GM23248 (cell line): ENCODE measurements around the gene RXRA. TPM values are rescaled to one million over a fixed set of nuclear protein-coding genes. Genes with fewer than 3 reads are reported as not detected.

Experiments
- DNase-seq: peaks from one replicate; pipeline ENCODE4 v3.0.0-alpha.2; 2015
- H2AFZ ChIP-seq: fragments of 200-600 bp; sonication (generic); 2 replicates; pipeline ENCODE4 v1.6.1; 2016; ENCODE audit warnings: antibody characterized with exemption
- H3F3A ChIP-seq: fragments of 200-600 bp; sonication (generic); 2 replicates; pipeline ENCODE4 v1.6.1; 2016; ENCODE audit warnings: mild to moderate bottlenecking, antibody characterized with exemption, mixed run types; ENCODE audit not compliant: insufficient read depth
- H3K27ac ChIP-seq: fragments of 200-600 bp; sonication (generic); 2 replicates; pipeline ENCODE4 v1.5.1; 2016; ENCODE audit warnings: mild to moderate bottlenecking
- H3K27me3 ChIP-seq: fragments of 200-600 bp; sonication (generic); replicated peaks from 2 replicates; pipeline ENCODE4 v1.6.1; 2016; ENCODE audit warnings: mild to moderate bottlenecking; ENCODE audit not compliant: insufficient read depth
- H3K36me3 ChIP-seq: fragments of 200-600 bp; sonication (generic); 2 replicates; pipeline ENCODE4 v1.6.1; 2016; ENCODE audit warnings: low read depth, mild to moderate bottlenecking
- H3K4me1 ChIP-seq: fragments of 200-600 bp; sonication (generic); 2 replicates; pipeline ENCODE4 v1.6.1; 2016; ENCODE audit warnings: mild to moderate bottlenecking; ENCODE audit not compliant: insufficient read depth
- H3K4me2 ChIP-seq: fragments of 200-600 bp; sonication (generic); one replicate; pipeline ENCODE4 v1.6.1; 2016; ENCODE audit warnings: mild to moderate bottlenecking; ENCODE audit not compliant: unreplicated experiment
- H3K4me3 ChIP-seq: fragments of 200-600 bp; sonication (generic); 2 replicates; pipeline ENCODE4 v1.5.1; 2016; ENCODE audit warnings: mild to moderate bottlenecking
- H3K79me2 ChIP-seq: fragments of 200-600 bp; sonication (generic); 2 replicates; pipeline ENCODE4 v1.6.1; 2016; ENCODE audit warnings: mild to moderate bottlenecking; ENCODE audit not compliant: insufficient read depth
- H3K9ac ChIP-seq: fragments of 200-600 bp; sonication (generic); 2 replicates; pipeline ENCODE4 v1.6.1; 2016; ENCODE audit warnings: mild to moderate bottlenecking
- H3K9me2 ChIP-seq: fragments of 200-600 bp; sonication (generic); 2 replicates; pipeline ENCODE4 v1.6.1; 2016; ENCODE audit warnings: mixed run types, mild to moderate bottlenecking, moderate library complexity; ENCODE audit not compliant: insufficient read depth
- H3K9me3 ChIP-seq: fragments of 200-600 bp; sonication (generic); one replicate; pipeline ENCODE4 v1.6.1; 2017; ENCODE audit warnings: low read depth
- H4K20me1 ChIP-seq: fragments of 200-600 bp; sonication (generic); 2 replicates; pipeline ENCODE4 v1.6.0; 2016; ENCODE audit not compliant: insufficient read depth
- EZH2 ChIP-seq: fragments of 200-600 bp; sonication (generic); IDR thresholded peaks from 2 replicates; pipeline ENCODE4 v1.6.1; 2018; ENCODE audit warnings: antibody characterized with exemption, mild to moderate bottlenecking; ENCODE audit not compliant: insufficient read depth, poor library complexity, severe bottlenecking
- EZH2phosphoT487 ChIP-seq: fragments of 200-600 bp; sonication (generic); IDR thresholded peaks from 2 replicates; pipeline ENCODE4 v1.6.1; 2018; ENCODE audit warnings: antibody characterized with exemption, moderate library complexity, mild to moderate bottlenecking, low read depth; ENCODE audit not compliant: insufficient read depth
- WGBS, 2 experiments: methylation state at CpG; one replicate each; pipeline ENCODE4 v1.1.6; 2015 to 2017; ENCODE audit warnings: low lambda C conversion rate in 2 of 2, low coverage in 1 of 2; ENCODE audit errors: missing lambda C conversion rate in 2 of 2; 5-methylcytosine and 5-hydroxymethylcytosine counted together
- in situ Hi-C: fragments of 300-500 bp; cut with MboI; formaldehyde crosslinking; loops from 2 replicates; pipeline ENCODE4 v1.15.0; 2020
- polyA plus RNA-seq: library from polyadenylated mRNA; unstranded; fragments of >200 nt; fragmentation: Nextera tagmentation; extraction: Ambion mirVana; gene quantifications from 2 replicates; pipeline ENCODE4 v1.2.1, GENCODE V29; 2016
- total RNA-seq: library from RNA; depleted of rRNA; stranded (reverse); fragments of >200 nt; shearing (Covaris generic); gene quantifications from 2 replicates; pipeline ENCODE4 v1.2.3, GENCODE V29; 2014

The RXRA gene
- total and polyA plus RNA-seq, 2 experiments from 2014 or later = 3.9 to 34.8 TPM

DNA sequence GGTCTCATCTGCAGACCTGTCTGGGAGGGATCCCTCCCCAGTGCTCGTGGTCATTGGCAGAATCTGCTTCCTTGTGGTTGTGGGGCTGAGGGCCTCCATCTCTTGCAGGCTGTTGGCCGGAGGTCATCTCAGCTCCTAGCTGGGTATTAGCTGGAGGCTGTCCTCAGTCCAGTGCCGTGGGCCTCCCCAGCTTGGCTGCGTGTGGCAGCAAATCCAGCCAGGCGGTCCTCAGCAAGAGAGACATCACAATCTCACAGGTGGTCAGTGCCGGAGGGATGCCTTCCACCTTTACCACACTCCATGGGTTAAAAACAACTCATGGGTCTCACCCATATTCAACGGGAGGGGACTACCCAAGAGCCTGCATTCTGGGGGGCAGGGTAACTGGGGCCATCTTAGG is 155.5 kb downstream of the RXRA start:
- Histone ChIP-seq H3K36me3 (no peaks in the 10 kb centered on the region), H3K9me3 (no peaks in the 10 kb centered on the region), H2AFZ (no peak overlapping the region), H4K20me1 (no peaks in the 10 kb centered on the region), H3K27ac (no peak overlapping the region), H3F3A (no peaks in the 10 kb centered on the region), H3K4me2 (no peak overlapping the region), H3K4me1 (no peaks in the 10 kb centered on the region), H3K9ac (no peak overlapping the region), H3K27me3 (no peaks in the 10 kb centered on the region), H3K79me2 (no peaks in the 10 kb centered on the region), H3K9me2 (no peaks in the 10 kb centered on the region), H3K4me3 (no peak overlapping the region)
- in situ Hi-C loops = no loop called here
- DNase-seq = no peak
- WGBS, 2 experiments = 75 to 80% methylated on average over 7 of the region's 7 CpGs
- TF ChIP-seq EZH2 (no peak), EZH2phosphoT487 (no peak)

- no peak overlapping the region for H3K4me3 ChIP-seq
- H3K4me1 ChIP-seq = no peaks in the 10 kb centered on the region
- H3K79me2 ChIP-seq = no peaks in the 10 kb centered on the region
- in situ Hi-C loops = no loop called here
- no peaks in the 10 kb centered on the region for H3K27me3 ChIP-seq
- H3F3A ChIP-seq = no peaks in the 10 kb centered on the region
- H3K36me3 ChIP-seq = no peaks in the 10 kb centered on the region
- TF ChIP-seq EZH2 = no peak
- no peak for TF ChIP-seq EZH2phosphoT487
- H3K9me2 ChIP-seq = no peaks in the 10 kb centered on the region
- no peak overlapping the region for H2AFZ ChIP-seq
- no peaks in the 10 kb centered on the region for H4K20me1 ChIP-seq
- no peak for DNase-seq
- 89 to 90% methylated on average over 10 of the region's 10 CpGs for WGBS, 2 experiments
- no peak overlapping the region for H3K4me2 ChIP-seq
- no peak overlapping the region for H3K27ac ChIP-seq
- no peaks in the 10 kb centered on the region for H3K9me3 ChIP-seq
- no peak overlapping the region for H3K9ac ChIP-seq
Observed at GRCh38 chr9:134482226-134482625, 156.0 kb downstream of the RXRA start.

- 81 to 89% methylated on average over 24 of the region's 24 CpGs for WGBS, 2 experiments
- Histone ChIP-seq H3K9me2 (no peaks in the 10 kb centered on the region), H3K79me2 (no peaks in the 10 kb centered on the region)
Observed at GRCh38 chr9:134483361-134484184, 157.3 kb downstream of the RXRA start.

GRCh38 chr9:134484479-134484878 is 158.2 kb downstream of the RXRA start:
- no peak overlapping the region for H3K4me2 ChIP-seq
- H3K27ac ChIP-seq = no peak overlapping the region
- H3K27me3 ChIP-seq = no peaks in the 10 kb centered on the region
- TF ChIP-seq EZH2 (no peak), EZH2phosphoT487 (no peak)
- H3K9ac ChIP-seq = no peak overlapping the region
- no peaks in the 10 kb centered on the region for H4K20me1 ChIP-seq
- 89 to 97% methylated on average over 3 of the region's 3 CpGs for WGBS, 2 experiments
- H3F3A ChIP-seq = no peaks in the 10 kb centered on the region
- H3K36me3 ChIP-seq = no peaks in the 10 kb centered on the region
- H3K4me3 ChIP-seq = no peak overlapping the region
- H3K9me2 ChIP-seq = no peaks in the 10 kb centered on the region
- H3K79me2 ChIP-seq = no peaks in the 10 kb centered on the region
- in situ Hi-C loops = no loop called here
- peaks cover 10% of the 10 kb centered on the region for H3K4me1 ChIP-seq
- H3K9me3 ChIP-seq = no peaks in the 10 kb centered on the region
- DNase-seq = no peak
- no peak overlapping the region for H2AFZ ChIP-seq

More at GRCh38 chr9:134483361-134484184, 157.3 kb downstream of the RXRA start:
- Histone ChIP-seq H3K4me1 (peaks cover 4% of the 10 kb centered on the region), H3F3A (no peaks in the 10 kb centered on the region), H4K20me1 (no peaks in the 10 kb centered on the region), H2AFZ (no peak overlapping the region), H3K27ac (no peak overlapping the region), H3K4me3 (no peak overlapping the region), H3K36me3 (no peaks in the 10 kb centered on the region), H3K9ac (no peak overlapping the region), H3K9me3 (no peaks in the 10 kb centered on the region), H3K27me3 (no peaks in the 10 kb centered on the region), H3K4me2 (no peak overlapping the region)
- in situ Hi-C loops = no loop called here
- no peak for DNase-seq
- no peak for TF ChIP-seq EZH2
- TF ChIP-seq EZH2phosphoT487 = no peak
